ENCODE measurements around the gene MYL1. TPM values are rescaled to one million over a fixed set of nuclear protein-coding genes. Genes with fewer than 3 reads are reported as not detected.

MYL1 gene
- total RNA-seq (not detected), polyA plus RNA-seq (under 1 TPM in 1 of 2 donors, not detected in 1; 0.56 TPM)
- long read RNA-seq, donor 1, result 0 reads
- long read RNA-seq, donor 2, result 0 reads

- Histone ChIP-seq H3K4me3 (ENCODE audit: low read length in 2 of 2) (no peak within 1 kb of the TSS), H3K36me3 (ENCODE audit: control insufficient read depth in 1 of 2, insufficient read depth in 2 of 2, low read length in 1 of 2) (no peaks in the 10 kb centered on the region), H3K9me3 (ENCODE audit: control insufficient read depth, low read length) (no peaks in the 10 kb centered on the region), H3K4me1 (ENCODE audit: control insufficient read depth in 1 of 2, insufficient read depth in 2 of 2, low read length in 2 of 2) (no peaks in the 10 kb centered on the region), H3K27me3 (ENCODE audit: control insufficient read depth in 1 of 2, insufficient read depth in 2 of 2, low read length in 1 of 2) (no peaks in the 10 kb centered on the region), H3K27ac (ENCODE audit: low read depth in 1 of 2, low read length in 2 of 2) (no peak within 1 kb of the TSS)
- ATAC-seq (ENCODE audit: low FRiP score) (no peak), DNase-seq (no peak)
- 64% methylated on average over 5 of the region's 5 CpGs for WGBS, 2 donors
- intact Hi-C loops (cut with DNase I), result no loop called here
Observed at GRCh38 chr2:210315015-210315788, at the start of gene MYL1. Gene MYL1, minus strand, starts transcription at chr2:210315174. Its CDS starts 132 bp downstream, at chr2:210315042.

GRCh38 chr2:210363876-210364275 is 48.9 kb upstream of the MYL1 start:
- no peaks in the 10 kb centered on the region for H3K4me1 ChIP-seq (ENCODE audit: control insufficient read depth in 1 of 2, insufficient read depth in 2 of 2, low read length in 2 of 2)
- no peak for ATAC-seq (ENCODE audit: low FRiP score)
- no peaks in the 10 kb centered on the region for H3K9me3 ChIP-seq (ENCODE audit: control insufficient read depth, low read length)
- peaks cover 0 to 2% of the 10 kb centered on the region in 2 donors for H3K27me3 ChIP-seq (ENCODE audit: control insufficient read depth in 1 of 2, insufficient read depth in 2 of 2, low read length in 1 of 2)
- no peak for DNase-seq
- H3K27ac ChIP-seq (ENCODE audit: low read depth in 1 of 2, low read length in 2 of 2), result no peak overlapping the region
- no peaks in the 10 kb centered on the region for H3K36me3 ChIP-seq (ENCODE audit: control insufficient read depth in 1 of 2, insufficient read depth in 2 of 2, low read length in 1 of 2)
- intact Hi-C loops (cut with DNase I), result no loop called here
- no peak overlapping the region for H3K4me3 ChIP-seq (ENCODE audit: low read length in 2 of 2)

GRCh38 chr2:210363261-210363660 is 48.3 kb upstream of the MYL1 start:
- Histone ChIP-seq H3K4me3 (ENCODE audit: low read length in 2 of 2) (no peak overlapping the region), H3K4me1 (ENCODE audit: control insufficient read depth in 1 of 2, insufficient read depth in 2 of 2, low read length in 2 of 2) (no peaks in the 10 kb centered on the region), H3K36me3 (ENCODE audit: control insufficient read depth in 1 of 2, insufficient read depth in 2 of 2, low read length in 1 of 2) (no peaks in the 10 kb centered on the region), H3K9me3 (ENCODE audit: control insufficient read depth, low read length) (no peaks in the 10 kb centered on the region), H3K27me3 (ENCODE audit: control insufficient read depth in 1 of 2, insufficient read depth in 2 of 2, low read length in 1 of 2) (peaks cover 0 to 2% of the 10 kb centered on the region in 2 donors), H3K27ac (ENCODE audit: low read depth in 1 of 2, low read length in 2 of 2) (no peak overlapping the region)
- DNase-seq (no peak), ATAC-seq (ENCODE audit: low FRiP score) (no peak)
- intact Hi-C loops (cut with DNase I), result no loop called here

GRCh38 chr2:210360412-210360811 is 45.4 kb upstream of the MYL1 start:
- Histone ChIP-seq H3K27ac (ENCODE audit: low read depth in 1 of 2, low read length in 2 of 2) (no peak overlapping the region), H3K27me3 (ENCODE audit: control insufficient read depth in 1 of 2, insufficient read depth in 2 of 2, low read length in 1 of 2) (peaks cover 0 to 2% of the 10 kb centered on the region in 2 donors), H3K4me3 (ENCODE audit: low read length in 2 of 2) (no peak overlapping the region), H3K9me3 (ENCODE audit: control insufficient read depth, low read length) (no peaks in the 10 kb centered on the region), H3K36me3 (ENCODE audit: control insufficient read depth in 1 of 2, insufficient read depth in 2 of 2, low read length in 1 of 2) (no peaks in the 10 kb centered on the region), H3K4me1 (ENCODE audit: control insufficient read depth in 1 of 2, insufficient read depth in 2 of 2, low read length in 2 of 2) (no peaks in the 10 kb centered on the region)
- no peak for ATAC-seq (ENCODE audit: low FRiP score)
- WGBS, 2 donors, result 46 to 71% methylated on average over 1 of the region's 1 CpG
- intact Hi-C loops (cut with DNase I), result no loop called here
- no peak for DNase-seq

- ATAC-seq (ENCODE audit: low FRiP score) (no peak), DNase-seq (no peak)
- H3K4me1 ChIP-seq (ENCODE audit: control insufficient read depth in 1 of 2, insufficient read depth in 2 of 2, low read length in 2 of 2), result no peaks in the 10 kb centered on the region
- H3K27ac ChIP-seq (ENCODE audit: low read depth in 1 of 2, low read length in 2 of 2), result no peak overlapping the region
- H3K9me3 ChIP-seq (ENCODE audit: control insufficient read depth, low read length), result no peaks in the 10 kb centered on the region
- H3K36me3 ChIP-seq (ENCODE audit: control insufficient read depth in 1 of 2, insufficient read depth in 2 of 2, low read length in 1 of 2), result no peaks in the 10 kb centered on the region
- WGBS, 2 donors, result 44 to 55% methylated on average over 3 of the region's 3 CpGs
- H3K4me3 ChIP-seq (ENCODE audit: low read length in 2 of 2), result no peak overlapping the region
- no peaks in the 10 kb centered on the region for H3K27me3 ChIP-seq (ENCODE audit: control insufficient read depth in 1 of 2, insufficient read depth in 2 of 2, low read length in 1 of 2)
- intact Hi-C loops (cut with DNase I), result no loop called here
Observed at GRCh38 chr2:210356944-210357343, 42.0 kb upstream of the MYL1 start.

- Histone ChIP-seq H3K4me3 (ENCODE audit: low read length in 2 of 2) (no peak overlapping the region), H3K27me3 (ENCODE audit: control insufficient read depth in 1 of 2, insufficient read depth in 2 of 2, low read length in 1 of 2) (no peaks in the 10 kb centered on the region), H3K36me3 (ENCODE audit: control insufficient read depth in 1 of 2, insufficient read depth in 2 of 2, low read length in 1 of 2) (no peaks in the 10 kb centered on the region), H3K27ac (ENCODE audit: low read depth in 1 of 2, low read length in 2 of 2) (no peak overlapping the region), H3K9me3 (ENCODE audit: control insufficient read depth, low read length) (peaks cover 1% of the 10 kb centered on the region), H3K4me1 (ENCODE audit: control insufficient read depth in 1 of 2, insufficient read depth in 2 of 2, low read length in 2 of 2) (no peaks in the 10 kb centered on the region)
- DNase-seq (no peak), ATAC-seq (ENCODE audit: low FRiP score) (no peak)
- intact Hi-C loops (cut with DNase I), result no loop called here
- 48 to 57% methylated on average over 2 of the region's 2 CpGs for WGBS, 2 donors
Observed at GRCh38 chr2:210337159-210337558, 22.2 kb upstream of the MYL1 start.

- Histone ChIP-seq H3K4me3 (ENCODE audit: low read length in 2 of 2) (no peak overlapping the region), H3K27ac (ENCODE audit: low read depth in 1 of 2, low read length in 2 of 2) (no peak overlapping the region), H3K9me3 (ENCODE audit: control insufficient read depth, low read length) (no peaks in the 10 kb centered on the region), H3K27me3 (ENCODE audit: control insufficient read depth in 1 of 2, insufficient read depth in 2 of 2, low read length in 1 of 2) (no peaks in the 10 kb centered on the region), H3K4me1 (ENCODE audit: control insufficient read depth in 1 of 2, insufficient read depth in 2 of 2, low read length in 2 of 2) (no peaks in the 10 kb centered on the region), H3K36me3 (ENCODE audit: control insufficient read depth in 1 of 2, insufficient read depth in 2 of 2, low read length in 1 of 2) (no peaks in the 10 kb centered on the region)
- DNase-seq (no peak), ATAC-seq (ENCODE audit: low FRiP score) (no peak)
- 84 to 89% methylated on average over 9 of the region's 9 CpGs for WGBS, 2 donors
- intact Hi-C loops (cut with DNase I), result no loop called here
Observed at GRCh38 chr2:210324906-210325305, 9.9 kb upstream of the MYL1 start.

GRCh38 chr2:210324458-210324857 is 9.5 kb upstream of the MYL1 start:
- H3K36me3 ChIP-seq (ENCODE audit: control insufficient read depth in 1 of 2, insufficient read depth in 2 of 2, low read length in 1 of 2), result no peaks in the 10 kb centered on the region
- DNase-seq, result no peak
- H3K27ac ChIP-seq (ENCODE audit: low read depth in 1 of 2, low read length in 2 of 2), result no peak overlapping the region
- intact Hi-C loops (cut with DNase I), result no loop called here
- no peak overlapping the region for H3K4me3 ChIP-seq (ENCODE audit: low read length in 2 of 2)
- no peaks in the 10 kb centered on the region for H3K9me3 ChIP-seq (ENCODE audit: control insufficient read depth, low read length)
- ATAC-seq (ENCODE audit: low FRiP score), result no peak
- 61 to 66% methylated on average over 4 of the region's 4 CpGs for WGBS, 2 donors
- H3K27me3 ChIP-seq (ENCODE audit: control insufficient read depth in 1 of 2, insufficient read depth in 2 of 2, low read length in 1 of 2), result no peaks in the 10 kb centered on the region
- H3K4me1 ChIP-seq (ENCODE audit: control insufficient read depth in 1 of 2, insufficient read depth in 2 of 2, low read length in 2 of 2), result no peaks in the 10 kb centered on the region

- Histone ChIP-seq H3K27me3 (ENCODE audit: control insufficient read depth in 1 of 2, insufficient read depth in 2 of 2, low read length in 1 of 2) (no peaks in the 10 kb centered on the region), H3K27ac (ENCODE audit: low read depth in 1 of 2, low read length in 2 of 2) (no peak overlapping the region), H3K36me3 (ENCODE audit: control insufficient read depth in 1 of 2, insufficient read depth in 2 of 2, low read length in 1 of 2) (no peaks in the 10 kb centered on the region), H3K4me3 (ENCODE audit: low read length in 2 of 2) (no peak overlapping the region), H3K9me3 (ENCODE audit: control insufficient read depth, low read length) (no peaks in the 10 kb centered on the region), H3K4me1 (ENCODE audit: control insufficient read depth in 1 of 2, insufficient read depth in 2 of 2, low read length in 2 of 2) (no peaks in the 10 kb centered on the region)
- intact Hi-C loops (cut with DNase I), result no loop called here
- no peak for ATAC-seq (ENCODE audit: low FRiP score)
- no peak for DNase-seq
- WGBS, 2 donors, result 83 to 89% methylated on average over 4 of the region's 4 CpGs
Observed at GRCh38 chr2:210323003-210323402, 8.0 kb upstream of the MYL1 start.
